Measurements from ENCODE around the gene GRIK3.

DNA sequence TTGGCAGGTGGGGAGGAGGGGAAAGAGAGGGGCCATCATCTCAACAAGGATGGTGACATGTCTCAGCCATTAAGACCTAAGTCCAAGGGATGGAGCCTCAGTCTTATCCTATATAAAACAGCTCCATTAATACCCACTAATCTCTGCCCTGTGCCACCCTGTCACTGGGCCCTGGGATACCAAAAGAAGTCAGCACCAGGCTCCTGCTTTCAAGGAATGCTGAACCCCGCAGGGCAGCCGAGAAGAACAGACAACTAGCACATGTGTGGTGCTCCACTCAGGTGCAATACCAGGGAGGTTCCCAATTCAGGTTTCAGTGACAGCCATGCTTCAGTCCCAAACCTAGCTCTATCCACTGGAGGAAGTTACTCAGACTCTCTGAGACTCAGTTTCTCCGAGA, 128.4 kb downstream of the GRIK3 start:
- TF ChIP-seq, protein P1, sequence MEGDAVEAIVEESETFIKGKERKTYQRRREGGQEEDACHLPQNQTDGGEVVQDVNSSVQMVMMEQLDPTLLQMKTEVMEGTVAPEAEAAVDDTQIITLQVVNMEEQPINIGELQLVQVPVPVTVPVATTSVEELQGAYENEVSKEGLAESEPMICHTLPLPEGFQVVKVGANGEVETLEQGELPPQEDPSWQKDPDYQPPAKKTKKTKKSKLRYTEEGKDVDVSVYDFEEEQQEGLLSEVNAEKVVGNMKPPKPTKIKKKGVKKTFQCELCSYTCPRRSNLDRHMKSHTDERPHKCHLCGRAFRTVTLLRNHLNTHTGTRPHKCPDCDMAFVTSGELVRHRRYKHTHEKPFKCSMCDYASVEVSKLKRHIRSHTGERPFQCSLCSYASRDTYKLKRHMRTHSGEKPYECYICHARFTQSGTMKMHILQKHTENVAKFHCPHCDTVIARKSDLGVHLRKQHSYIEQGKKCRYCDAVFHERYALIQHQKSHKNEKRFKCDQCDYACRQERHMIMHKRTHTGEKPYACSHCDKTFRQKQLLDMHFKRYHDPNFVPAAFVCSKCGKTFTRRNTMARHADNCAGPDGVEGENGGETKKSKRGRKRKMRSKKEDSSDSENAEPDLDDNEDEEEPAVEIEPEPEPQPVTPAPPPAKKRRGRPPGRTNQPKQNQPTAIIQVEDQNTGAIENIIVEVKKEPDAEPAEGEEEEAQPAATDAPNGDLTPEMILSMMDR (IDR thresholded peaks at IDR 0.05) = no peak
- TF ChIP-seq RCOR1 (IDR thresholded peaks at IDR 0.05; ENCODE audit: low read depth, low read length) (no peak), EP300 (IDR thresholded peaks at IDR 0.05) (no peak), EHMT2 (IDR thresholded peaks at IDR 0.05; ENCODE audit: low read depth) (no peak), PBX3 (IDR thresholded peaks at IDR 0.05) (no peak), NFE2L2 (conservative IDR thresholded peaks at IDR 0.05; ENCODE audit: low read length) (no peak), REST (IDR thresholded peaks at IDR 0.05) (no peak)
